Activated CD4-positive, alpha-beta T cell treated with anti-CD3 and anti-CD28 coated beads, Interleukin-2, amount 50 U/mL, for 4 hours (primary cell): ENCODE results near the gene LCN1.

Experiments
- DNase-seq, 2 experiments: peaks; one replicate each; pipeline ENCODE4 v3.0.0-alpha.2; 2020

The LCN1 gene

DNA sequence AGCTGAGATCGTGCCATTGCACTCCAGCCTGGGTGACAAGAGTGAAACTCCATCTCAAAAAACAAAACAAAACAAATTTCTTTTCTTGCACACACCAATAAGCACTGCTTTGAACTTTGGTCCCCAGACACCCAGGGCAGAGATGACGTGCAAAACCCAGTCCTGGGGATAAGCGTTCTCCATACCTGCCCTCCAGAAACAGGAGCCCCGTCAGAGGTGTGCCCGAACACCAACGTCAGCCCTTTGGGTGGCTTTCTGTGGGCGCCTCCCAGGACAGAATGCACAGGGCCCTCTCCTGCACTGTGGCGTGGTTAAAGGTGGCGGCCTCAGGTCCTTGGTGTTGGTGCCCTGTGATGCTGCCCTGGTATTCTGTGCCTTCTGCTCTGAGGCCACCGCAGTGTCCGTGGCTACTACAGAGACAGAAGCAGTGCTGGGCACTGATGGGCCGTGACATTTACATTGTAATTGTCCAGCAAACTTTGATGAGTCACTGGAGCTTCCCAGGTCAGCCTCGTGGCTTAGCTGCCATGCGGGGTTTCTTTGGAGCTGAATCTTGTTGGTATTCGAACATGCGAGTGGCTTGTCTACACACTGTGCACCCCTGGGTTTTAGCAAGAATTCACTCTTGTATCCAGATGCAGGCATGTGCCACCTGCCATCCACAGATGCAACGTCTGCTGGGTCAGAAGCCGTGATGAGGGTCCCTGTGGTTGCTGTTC, 31.9 kb upstream of the LCN1 start:
- DNase-seq = no peak

- DNase-seq = no peak
Observed at GRCh38 chr9:135490166-135490870, 30.9 kb upstream of the LCN1 start.

DNA sequence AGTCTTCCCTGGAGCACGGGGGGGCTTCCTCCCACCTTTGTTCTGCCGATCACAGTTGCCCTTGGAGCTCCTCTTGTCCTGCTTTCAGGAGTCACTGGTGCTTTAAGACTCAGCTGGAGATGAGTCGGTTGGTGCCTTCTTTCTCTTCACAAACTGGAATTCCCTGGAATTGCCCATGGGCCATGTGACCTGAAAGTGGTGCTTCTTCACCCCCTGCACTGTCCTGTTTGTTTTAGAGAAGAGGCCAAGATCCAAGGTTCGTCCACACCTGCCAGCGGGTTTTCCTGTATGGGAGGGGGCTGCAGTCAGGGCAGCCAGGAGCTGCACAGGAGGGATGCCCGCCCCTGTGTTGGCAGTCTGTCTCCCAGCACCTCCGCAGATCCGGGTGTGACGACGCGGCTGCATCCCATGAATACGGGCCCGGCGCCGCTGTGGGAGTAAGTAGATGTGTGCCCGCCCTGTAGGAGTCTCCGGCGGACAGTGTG, 30.2 kb upstream of the LCN1 start:
- DNase-seq = no peak

- no peak for DNase-seq
Observed at GRCh38 chr9:135491764-135492163, 29.5 kb upstream of the LCN1 start.

DNA sequence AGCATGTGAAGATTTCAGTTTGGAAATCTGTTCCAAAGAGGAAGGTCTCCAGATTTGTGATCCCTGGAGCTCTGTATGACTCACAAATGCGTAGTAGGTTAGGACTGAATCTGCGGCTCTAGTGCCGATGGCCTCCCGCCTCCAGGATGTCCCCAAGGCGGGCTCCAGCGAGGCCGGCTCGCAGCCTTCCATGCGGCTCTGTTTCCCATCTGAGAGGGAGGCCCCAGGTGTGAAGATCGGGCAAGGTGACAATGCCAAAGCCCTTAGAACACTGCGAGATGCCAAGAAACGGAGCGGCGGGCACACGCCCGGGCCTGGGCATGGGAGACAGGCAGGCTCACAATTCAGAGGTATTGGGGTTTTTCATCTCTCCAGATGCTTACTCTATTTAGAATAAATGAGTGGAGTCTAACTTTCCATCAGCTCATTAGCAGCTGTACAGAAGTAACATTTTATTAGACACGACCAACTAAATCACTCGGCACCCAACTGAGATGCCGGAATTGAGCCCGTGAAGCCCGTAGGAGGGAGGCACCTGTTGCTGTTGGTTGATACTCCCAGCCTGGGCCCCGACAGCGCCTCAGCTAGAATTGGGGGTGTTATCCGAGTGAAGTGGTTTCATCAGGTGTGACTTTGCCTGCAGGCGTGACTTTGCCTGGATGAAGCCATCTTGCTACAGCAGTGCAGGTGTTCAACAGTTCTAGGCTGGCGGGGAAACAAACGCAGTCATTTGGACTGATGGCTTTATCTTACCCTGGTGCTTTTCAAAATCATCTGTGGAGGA, 28.2 kb upstream of the LCN1 start:
- DNase-seq = no peak

- DNase-seq = no peak
Observed at GRCh38 chr9:135494791-135495559, 26.3 kb upstream of the LCN1 start.

DNA sequence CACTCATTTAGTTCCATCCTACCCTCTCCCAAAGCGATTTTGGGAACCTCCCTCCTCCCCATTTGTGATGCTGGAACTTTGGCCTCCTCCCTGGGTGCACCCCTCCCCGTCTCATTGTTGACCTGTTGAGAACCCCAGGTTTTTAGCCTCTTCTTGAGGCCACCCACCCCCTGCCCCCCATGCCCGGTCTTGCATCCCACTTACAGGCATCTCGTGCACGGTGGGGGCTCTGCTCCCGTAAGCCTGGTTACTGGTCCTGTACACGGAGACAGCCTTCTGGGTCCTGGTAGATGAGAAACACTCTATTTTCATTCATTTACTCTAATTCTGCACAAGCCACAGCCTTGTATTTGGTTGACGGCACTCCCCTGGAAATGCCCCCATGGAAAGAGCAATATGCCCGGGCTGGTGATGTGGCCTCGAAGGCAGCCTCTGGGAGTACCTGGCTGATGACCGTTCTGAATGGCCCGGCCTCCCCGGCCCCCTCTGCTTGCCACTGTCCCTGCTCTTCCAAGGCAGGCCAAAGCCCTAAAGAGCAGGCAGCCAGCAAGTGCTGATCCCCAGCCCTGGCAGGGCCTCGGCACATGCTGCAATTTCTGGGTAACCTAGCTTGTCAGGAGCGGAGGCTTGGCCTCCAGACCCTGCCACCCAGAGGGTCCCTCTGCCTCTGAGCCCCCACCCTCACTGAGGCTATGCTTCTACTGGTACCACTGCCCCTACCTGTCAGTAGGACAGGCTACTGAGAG, 22.7 kb upstream of the LCN1 start:
- DNase-seq = no peak

DNA sequence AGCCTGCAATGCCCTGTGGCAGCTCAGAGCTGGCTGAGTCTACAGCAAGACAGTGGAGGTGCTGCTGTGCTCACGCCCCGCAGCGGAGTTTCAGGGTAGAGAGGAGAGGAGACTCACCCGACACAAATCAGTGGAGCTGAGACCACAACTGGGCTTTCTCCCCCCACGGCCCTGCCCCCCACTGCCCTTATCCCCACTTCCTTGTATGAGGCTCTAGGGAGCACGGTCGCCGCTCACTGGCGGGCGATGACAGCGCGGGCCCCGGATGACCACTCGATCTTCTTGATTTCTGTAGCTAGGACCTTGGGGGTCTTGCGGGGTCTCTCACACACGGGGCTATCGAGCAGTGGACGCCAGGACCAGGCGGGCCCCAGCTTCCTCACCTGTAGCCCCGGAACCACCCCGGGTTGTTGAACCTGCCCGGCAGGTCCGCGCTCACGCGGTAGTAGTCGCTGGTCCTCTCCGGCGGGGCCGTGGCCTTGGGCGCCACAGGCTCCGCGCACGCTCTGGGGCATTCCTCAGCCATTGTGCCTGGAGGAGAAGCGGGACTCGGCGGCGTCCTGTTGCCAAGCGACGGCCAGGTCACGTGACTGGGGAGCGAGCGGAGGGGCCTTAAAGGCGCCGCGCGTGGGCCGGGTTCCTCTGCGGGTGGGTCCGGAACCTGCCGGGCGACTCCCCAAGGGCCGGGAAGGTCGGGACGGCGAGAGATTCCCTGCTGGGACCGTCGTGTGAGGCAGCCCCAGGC, 21.7 kb upstream of the LCN1 start:
- DNase-seq = peak; percentile 91

GRCh38 chr9:135500071-135500524, 21.1 kb upstream of the LCN1 start:
- DNase-seq = no peak

- DNase-seq = peak; percentile 71 to 72
Observed at GRCh38 chr9:135500525-135501260, 20.5 kb upstream of the LCN1 start, which contains the start of gene MRPS2. TSS of gene MRPS2 (plus strand) at chr9:135500682. CDS start at chr9:135500711, 29 bp downstream.

GRCh38 chr9:135501261-135502167, 19.7 kb upstream of the LCN1 start:
- no peak for DNase-seq

DNA sequence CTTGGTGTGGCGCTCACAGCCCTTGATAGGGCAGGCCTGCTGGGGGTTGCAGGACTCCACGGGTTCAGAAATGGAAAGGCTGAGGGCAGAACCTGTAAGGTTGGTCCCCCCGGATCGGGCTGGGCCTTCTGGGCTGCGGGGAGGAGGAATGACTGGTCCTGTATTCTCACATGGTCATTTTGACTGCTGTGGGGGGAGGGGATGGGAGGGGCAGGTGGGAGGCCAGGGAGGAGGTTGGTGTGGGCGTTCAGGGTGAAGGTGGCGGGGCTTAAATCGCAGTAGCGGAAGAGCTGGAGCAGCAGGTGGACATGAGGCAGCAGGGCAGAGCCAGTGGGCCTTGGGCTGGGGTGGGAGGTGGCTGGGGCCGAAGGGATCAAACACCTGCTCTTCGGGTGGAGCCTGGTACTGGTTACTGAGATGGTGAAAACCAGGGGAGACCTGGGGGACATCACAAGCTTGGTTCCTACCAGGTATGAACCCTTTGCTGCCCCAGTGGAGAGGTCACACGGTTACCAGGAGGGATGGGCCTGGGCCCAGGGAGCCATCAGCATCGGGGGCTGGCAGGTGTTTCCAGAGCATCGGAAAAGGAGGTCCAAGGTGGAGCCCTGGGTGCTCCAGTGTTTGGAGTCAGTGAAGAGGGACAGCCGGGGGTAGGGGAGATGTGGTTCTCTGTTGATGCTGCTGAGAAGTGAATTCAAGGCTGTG, 18.9 kb upstream of the LCN1 start:
- DNase-seq = no peak

GRCh38 chr9:135502873-135503321, 18.3 kb upstream of the LCN1 start:
- no peak for DNase-seq

DNA sequence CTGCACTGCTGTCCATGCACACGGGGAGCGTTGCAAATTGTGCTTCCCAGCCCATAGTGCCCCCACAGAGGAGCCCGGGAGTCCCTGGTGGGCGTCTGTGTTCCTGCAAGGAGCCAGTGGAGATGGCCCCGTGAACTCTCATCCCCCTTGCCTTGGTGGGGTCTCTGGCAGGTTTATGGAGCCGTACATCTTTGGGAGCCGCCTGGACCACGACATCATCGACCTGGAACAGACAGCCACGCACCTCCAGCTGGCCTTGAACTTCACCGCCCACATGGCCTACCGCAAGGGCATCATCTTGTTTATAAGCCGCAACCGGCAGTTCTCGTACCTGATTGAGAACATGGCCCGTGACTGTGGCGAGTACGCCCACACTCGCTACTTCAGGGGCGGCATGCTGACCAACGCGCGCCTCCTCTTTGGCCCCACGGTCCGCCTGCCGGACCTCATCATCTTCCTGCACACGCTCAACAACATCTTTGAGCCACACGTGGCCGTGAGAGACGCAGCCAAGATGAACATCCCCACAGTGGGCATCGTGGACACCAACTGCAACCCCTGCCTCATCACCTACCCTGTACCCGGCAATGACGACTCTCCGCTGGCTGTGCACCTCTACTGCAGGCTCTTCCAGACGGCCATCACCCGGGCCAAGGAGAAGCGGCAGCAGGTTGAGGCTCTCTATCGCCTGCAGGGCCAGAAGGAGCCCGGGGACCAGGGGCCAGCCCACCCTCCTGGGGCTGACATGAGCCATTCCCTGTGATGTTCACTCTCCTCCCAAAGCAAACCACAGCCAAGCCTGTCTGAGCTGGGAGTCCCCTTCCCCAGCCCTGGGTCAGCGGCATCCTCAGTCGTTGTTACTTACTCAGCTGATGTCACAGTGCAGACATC, 17.6 kb upstream of the LCN1 start:
- no peak for DNase-seq

DNA sequence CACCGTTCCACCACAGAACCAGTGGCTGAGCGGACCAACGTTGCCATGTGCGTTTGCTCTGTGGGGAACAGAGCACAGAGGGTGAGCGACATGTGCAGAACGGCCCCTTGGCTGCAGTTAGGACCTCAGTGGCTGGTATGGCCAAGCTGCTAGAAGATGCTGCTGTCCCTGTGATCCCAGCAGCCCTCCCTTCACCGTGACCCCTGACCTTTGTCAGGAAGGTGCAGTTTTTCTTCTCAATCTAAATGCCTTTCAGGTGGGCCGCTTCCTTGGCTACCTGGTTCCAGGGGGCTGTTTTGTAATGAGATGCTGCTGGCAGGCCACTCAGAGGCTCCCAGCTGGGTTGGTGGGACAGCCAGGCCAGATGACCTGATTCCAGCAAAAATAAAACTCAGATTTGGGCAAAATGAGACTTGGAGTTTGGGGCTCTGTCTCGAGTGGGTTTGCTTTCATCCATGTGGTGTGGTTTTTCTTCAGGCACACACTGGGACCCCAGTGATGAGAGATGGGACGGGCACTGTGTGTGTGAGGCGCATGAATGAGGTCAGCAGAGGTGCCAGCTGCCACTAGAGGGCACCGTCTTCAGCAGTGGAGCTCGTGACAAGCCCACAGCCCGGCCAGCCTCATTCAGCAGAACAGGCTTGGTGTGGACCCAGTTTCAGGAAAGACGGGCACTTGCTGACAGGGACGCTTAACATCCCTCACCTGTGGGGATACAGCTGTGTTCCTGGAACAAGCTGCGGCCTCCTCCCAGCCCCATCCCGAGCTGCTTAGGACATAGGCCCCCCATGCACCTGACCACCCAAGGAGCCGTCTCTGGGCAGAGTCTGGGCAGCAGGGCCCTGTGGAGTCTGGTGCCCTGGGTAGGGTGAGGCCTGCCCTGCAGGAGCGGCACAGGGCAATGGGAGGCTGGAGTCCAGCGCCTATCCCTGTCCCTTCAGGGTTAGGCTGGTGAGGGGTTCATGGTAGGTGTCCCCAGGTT, 16.7 kb upstream of the LCN1 start:
- peak; percentile 50 to 51 for DNase-seq
